Ascending aorta (tissue), 2 donors: ENCODE measurements around the gene CHTF8. TPM values are rescaled to one million over a fixed set of nuclear protein-coding genes. Genes with fewer than 3 reads are reported as not detected.

Experiments
- DNase-seq, 2 donors: peaks; one replicate each; pipeline ENCODE4 v3.0.0-alpha.2; 2019; ENCODE audit warnings: low spot score in 2 of 2
- H3K27ac ChIP-seq, 2 donors: fragments of 200-600 bp; sonication (generic); one replicate each; pipeline ENCODE4 v1.5.1; 2016 to 2017; ENCODE audit warnings: mild to moderate bottlenecking in 1 of 2
- H3K27me3 ChIP-seq: fragments of 200-600 bp; sonication (generic); one replicate; pipeline ENCODE4 v1.5.1; 2017
- H3K36me3 ChIP-seq, 2 donors: fragments of 200-600 bp; sonication (generic); one replicate each; pipeline ENCODE4 v1.5.1; 2016
- H3K4me1 ChIP-seq, 2 donors: fragments of 200-600 bp; sonication (generic); one replicate each; pipeline ENCODE4 v1.5.1; 2016 to 2017; ENCODE audit warnings: mild to moderate bottlenecking in 1 of 2
- H3K4me3 ChIP-seq, 2 donors: fragments of 200-600 bp; sonication (generic); one replicate each; pipeline ENCODE4 v1.5.1; 2016 to 2017; ENCODE audit warnings: mild to moderate bottlenecking in 1 of 2
- H3K9me3 ChIP-seq, 2 donors: fragments of 200-600 bp; sonication (generic); one replicate each; pipeline ENCODE4 v1.5.1; 2016
- intact Hi-C: fragments of 100-400 bp; cut with DNase I; formaldehyde crosslinking; loops from one replicate; pipeline ENCODE4 v1.15.1; 2023
- total RNA-seq: library from RNA; depleted of rRNA; stranded (reverse); fragments of >200 nt; gene quantifications from one replicate; pipeline ENCODE4 v1.1.0, GENCODE V29; 2016
- TF ChIP-seq, protein P1 (sequence below), 3 experiments: fragments of 200-600 bp in 2 of 3; fragments of 450-650 bp in 1 of 3; sonication (generic) in 2 of 3; IDR thresholded peaks; one replicate each; pipeline ENCODE4 v1.5.1; 2016 to 2019; ENCODE audit warnings: antibody characterized with exemption in 3 of 3, mild to moderate bottlenecking in 1 of 3, moderate library complexity in 1 of 3

The CHTF8 gene
- total RNA-seq, 1 donor from 2014 or later: 41.3 TPM

- intact Hi-C loops: no loop called here
- Histone ChIP-seq H3K27me3 (no peaks in the 10 kb centered on the region), H3K27ac (no peak overlapping the region), H3K36me3 (peaks cover 0 to 14% of the 10 kb centered on the region in 2 donors), H3K9me3 (no peaks in the 10 kb centered on the region), H3K4me1 (no peaks in the 10 kb centered on the region), H3K4me3 (no peak overlapping the region)
- TF ChIP-seq, protein P1, sequence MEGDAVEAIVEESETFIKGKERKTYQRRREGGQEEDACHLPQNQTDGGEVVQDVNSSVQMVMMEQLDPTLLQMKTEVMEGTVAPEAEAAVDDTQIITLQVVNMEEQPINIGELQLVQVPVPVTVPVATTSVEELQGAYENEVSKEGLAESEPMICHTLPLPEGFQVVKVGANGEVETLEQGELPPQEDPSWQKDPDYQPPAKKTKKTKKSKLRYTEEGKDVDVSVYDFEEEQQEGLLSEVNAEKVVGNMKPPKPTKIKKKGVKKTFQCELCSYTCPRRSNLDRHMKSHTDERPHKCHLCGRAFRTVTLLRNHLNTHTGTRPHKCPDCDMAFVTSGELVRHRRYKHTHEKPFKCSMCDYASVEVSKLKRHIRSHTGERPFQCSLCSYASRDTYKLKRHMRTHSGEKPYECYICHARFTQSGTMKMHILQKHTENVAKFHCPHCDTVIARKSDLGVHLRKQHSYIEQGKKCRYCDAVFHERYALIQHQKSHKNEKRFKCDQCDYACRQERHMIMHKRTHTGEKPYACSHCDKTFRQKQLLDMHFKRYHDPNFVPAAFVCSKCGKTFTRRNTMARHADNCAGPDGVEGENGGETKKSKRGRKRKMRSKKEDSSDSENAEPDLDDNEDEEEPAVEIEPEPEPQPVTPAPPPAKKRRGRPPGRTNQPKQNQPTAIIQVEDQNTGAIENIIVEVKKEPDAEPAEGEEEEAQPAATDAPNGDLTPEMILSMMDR (IDR thresholded peaks at IDR 0.05): no peak
- no peak for DNase-seq
Measured at GRCh38 chr16:69079697-69080096, 52.7 kb downstream of the CHTF8 start.

DNA sequence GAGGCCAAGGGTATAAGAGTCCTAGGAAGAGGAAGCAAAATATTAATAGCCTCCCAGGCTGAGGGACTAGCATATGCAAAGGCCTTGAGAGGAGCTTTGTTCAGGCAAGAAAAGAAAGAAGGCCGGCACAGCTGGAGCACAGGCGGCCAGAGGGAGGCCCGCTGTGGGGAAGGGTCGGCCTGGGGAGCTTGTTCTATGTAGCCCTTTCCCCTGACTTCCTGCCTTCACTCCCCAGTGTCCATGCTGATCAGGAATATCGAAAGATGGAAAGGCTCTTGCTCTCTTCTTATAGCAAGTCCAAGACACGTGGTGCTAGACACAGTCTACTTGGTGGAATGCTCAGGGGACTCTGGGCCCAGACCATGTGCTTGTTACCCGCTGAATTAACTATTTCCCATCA lies 54.3 kb downstream of the CHTF8 start:
- Histone ChIP-seq H3K36me3 (no peaks in the 10 kb centered on the region), H3K9me3 (no peaks in the 10 kb centered on the region), H3K27ac (no peak overlapping the region), H3K4me3 (no peak overlapping the region), H3K4me1 (no peaks in the 10 kb centered on the region), H3K27me3 (no peaks in the 10 kb centered on the region)
- TF ChIP-seq, protein P1 (IDR thresholded peaks at IDR 0.05): no peak
- DNase-seq: no peak
- intact Hi-C loops: no loop called here

DNA sequence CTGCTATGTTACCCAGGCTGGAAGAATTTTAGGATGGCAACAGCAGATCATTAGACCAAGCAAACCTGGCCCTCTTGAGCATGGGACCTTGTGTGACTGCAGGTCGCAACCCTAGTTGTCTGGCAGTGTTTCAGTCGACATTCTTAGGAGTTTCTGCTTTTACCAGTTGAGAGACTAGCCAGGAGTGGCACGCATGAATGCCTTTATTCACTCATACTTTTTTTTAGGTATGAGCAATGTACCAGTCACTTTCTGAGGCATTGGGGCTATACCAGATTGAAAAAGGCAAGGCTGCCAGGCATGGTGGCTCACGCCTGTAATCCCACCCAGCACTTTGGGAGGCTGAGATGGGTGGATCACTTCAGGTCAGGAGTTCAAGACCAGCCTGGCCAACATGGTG lies 55.1 kb downstream of the CHTF8 start:
- no peak for DNase-seq
- Histone ChIP-seq H3K36me3 (no peaks in the 10 kb centered on the region), H3K27me3 (no peaks in the 10 kb centered on the region), H3K27ac (no peak overlapping the region), H3K4me3 (no peak overlapping the region), H3K4me1 (no peaks in the 10 kb centered on the region), H3K9me3 (no peaks in the 10 kb centered on the region)
- intact Hi-C loops: no loop called here
- TF ChIP-seq, protein P1 (IDR thresholded peaks at IDR 0.05): no peak

DNA sequence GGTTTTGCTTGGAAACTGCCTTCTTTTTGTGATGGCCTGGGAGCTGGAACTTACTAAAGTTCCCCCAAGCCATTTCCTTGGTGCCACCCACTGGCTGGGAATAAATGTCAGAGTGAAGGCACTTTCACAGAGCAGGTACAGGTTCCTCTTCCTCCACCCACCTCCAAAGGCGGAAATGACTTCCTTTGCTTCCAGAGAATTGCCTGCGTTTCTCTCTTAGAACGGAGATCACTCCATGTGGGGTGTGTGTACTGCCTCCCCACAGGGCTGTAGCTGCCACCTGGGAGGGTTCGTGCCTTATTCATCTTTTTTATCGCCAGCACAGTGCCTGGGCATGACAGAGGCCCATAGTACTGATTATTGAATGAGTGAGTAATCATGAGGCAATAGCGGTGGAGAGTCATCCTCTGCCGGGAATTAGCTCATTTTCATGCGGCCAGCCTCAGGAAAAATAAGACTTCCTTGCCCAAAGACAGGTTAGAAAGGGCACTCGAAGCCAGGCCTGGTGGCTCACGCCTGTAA lies 59.1 kb downstream of the CHTF8 start:
- Histone ChIP-seq H3K27ac (no peak overlapping the region), H3K9me3 (no peaks in the 10 kb centered on the region), H3K27me3 (no peaks in the 10 kb centered on the region), H3K4me1 (no peaks in the 10 kb centered on the region), H3K36me3 (no peaks in the 10 kb centered on the region), H3K4me3 (no peak overlapping the region)
- intact Hi-C loops: no loop called here
- TF ChIP-seq, protein P1 (IDR thresholded peaks at IDR 0.05): no peak
- no peak for DNase-seq

GRCh38 chr16:69072640-69072974 lies 59.8 kb downstream of the CHTF8 start:
- no peaks in the 10 kb centered on the region for H3K4me1 ChIP-seq
- H3K36me3 ChIP-seq: no peaks in the 10 kb centered on the region
- no peaks in the 10 kb centered on the region for H3K9me3 ChIP-seq
- H3K27ac ChIP-seq: no peak overlapping the region
- TF ChIP-seq, protein P1 (IDR thresholded peaks at IDR 0.05): no peak
- no peak for DNase-seq
- H3K4me3 ChIP-seq: no peak overlapping the region
- intact Hi-C loops: no loop called here
- H3K27me3 ChIP-seq: no peaks in the 10 kb centered on the region

GRCh38 chr16:69071036-69071435 lies 61.4 kb downstream of the CHTF8 start:
- Histone ChIP-seq H3K9me3 (no peaks in the 10 kb centered on the region), H3K4me3 (no peak overlapping the region), H3K4me1 (no peaks in the 10 kb centered on the region), H3K27me3 (no peaks in the 10 kb centered on the region), H3K27ac (no peak overlapping the region), H3K36me3 (peaks cover 0 to 1% of the 10 kb centered on the region in 2 donors)
- DNase-seq: no peak
- intact Hi-C loops: no loop called here
- TF ChIP-seq, protein P1 (IDR thresholded peaks at IDR 0.05): no peak
